ENCODE results near the gene GRIN2C.

The GRIN2C gene

DNA sequence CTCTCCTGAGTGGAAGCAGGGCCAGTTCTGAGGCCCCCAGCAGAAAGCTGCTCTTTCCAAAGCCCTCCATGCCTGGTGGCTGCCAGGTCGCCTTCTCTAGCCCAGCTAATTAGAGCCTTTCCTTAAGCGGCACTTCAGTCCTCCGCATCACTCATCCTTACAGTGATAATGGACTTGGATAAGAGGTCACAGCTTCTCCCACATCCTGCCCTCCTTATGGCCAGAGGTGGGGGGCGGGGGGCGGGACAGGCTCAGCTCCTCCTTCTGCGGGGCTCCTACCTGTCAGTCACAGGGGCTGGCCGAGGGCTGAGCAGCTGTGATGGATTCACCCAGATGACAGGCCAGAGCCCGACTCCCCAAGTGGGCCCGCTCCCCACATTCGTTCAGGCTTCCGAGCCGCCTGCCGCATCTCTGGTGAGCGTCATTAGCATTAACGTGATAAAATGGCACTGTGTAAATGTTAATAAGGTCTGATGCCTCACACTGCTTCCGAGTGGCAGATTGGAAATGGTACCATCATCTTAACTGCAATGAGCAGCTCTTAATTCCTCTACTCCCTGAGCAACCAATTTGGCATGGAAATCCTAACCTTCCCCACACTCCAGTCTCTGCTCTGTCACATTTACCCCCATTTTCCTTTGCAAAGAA is 41.3 kb downstream of the GRIN2C start:
- no peak for DNase-seq

DNA sequence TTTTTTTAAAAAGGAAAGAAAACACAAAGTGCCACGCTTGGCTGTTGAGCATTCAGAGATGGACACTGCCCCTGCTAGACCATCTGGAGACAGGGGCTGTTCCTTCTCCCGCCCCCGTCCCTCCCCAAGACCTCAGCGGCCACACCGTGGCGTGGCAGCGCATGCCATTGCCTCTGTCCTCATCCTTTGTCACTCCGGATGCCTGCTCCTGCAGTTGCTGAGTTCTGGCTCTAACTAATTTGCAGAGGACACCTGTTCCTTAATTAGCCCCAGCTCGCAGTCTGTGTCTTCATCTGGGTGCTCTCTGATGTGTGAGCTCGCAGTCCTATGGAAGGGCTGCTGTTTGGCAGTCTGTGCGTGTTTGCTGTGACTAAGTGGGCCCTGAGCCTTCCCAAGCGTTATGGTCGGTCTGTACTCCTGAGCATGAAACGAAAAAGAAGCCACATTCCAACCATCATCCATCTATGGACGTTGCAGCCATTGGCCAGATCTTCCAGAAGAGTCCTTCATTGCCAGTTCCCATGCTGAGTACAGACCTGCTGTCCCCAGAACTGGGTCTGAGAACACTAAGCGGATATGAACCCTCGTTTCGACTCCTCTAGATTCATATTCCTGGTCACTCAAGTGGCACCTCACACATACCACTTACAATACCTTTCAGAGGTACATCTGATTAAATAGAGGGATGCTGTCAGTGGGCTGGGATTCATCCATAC is 42.6 kb downstream of the GRIN2C start:
- no peak for DNase-seq

DNA sequence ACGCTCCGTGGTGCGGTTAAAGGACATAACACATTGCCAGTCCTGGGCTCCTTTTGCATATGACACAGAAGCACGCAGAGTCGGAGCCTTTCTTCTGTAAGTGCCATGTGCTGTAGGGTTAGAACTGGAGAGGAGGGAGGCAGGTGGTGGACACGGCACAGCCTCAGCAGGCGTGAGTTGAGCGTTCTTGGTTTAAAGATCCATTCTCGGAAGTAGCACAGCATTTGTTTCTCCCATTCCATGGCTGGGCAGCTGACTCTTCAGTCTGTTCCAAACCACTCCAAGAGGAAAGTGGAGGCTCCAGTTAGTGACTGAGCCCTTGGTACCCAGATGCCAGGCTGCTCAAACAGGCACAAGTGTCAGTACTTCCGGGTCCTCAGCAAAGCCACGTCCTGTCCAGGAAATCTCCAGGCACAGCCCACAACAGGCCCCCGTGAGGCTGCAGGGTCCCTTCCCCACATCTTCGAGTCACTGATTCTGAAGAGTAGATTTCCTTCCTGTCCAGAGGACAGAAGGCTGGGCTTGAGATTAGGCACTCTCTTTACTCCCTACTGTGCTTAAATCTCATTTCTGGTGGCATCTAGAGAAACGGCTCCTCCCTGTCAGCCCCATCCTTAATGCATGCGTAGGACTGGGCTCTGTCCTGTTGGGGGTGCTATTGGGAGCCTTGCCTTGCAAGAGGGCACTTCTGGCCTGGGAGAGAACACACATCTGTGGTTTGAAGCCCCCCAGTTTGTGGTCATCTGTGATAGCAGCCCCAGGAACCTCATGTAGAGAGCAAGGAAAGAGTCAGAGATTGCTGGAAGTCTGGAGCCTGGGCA is 43.9 kb downstream of the GRIN2C start:
- DNase-seq: peak; percentile 24

DNA sequence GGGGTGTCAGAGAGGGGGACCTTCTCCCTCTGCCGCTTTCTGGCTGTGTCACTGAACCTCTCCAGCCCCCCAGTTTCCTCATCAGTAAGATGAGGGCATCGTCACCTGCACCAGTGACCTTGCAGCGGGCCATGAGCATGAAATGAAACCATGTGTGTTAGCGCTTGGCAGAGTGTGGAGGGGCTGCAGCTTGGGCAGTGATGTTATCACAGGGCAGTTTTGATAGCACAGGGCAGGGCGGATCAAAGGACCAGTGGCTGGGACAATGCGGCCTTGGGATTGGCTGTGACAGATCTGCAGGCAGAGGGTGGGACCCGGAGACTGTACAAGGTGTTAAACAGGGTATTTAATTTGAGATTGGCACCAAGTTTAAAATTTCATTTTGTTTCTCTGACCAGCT is 44.6 kb downstream of the GRIN2C start:
- no peak for DNase-seq

DNA sequence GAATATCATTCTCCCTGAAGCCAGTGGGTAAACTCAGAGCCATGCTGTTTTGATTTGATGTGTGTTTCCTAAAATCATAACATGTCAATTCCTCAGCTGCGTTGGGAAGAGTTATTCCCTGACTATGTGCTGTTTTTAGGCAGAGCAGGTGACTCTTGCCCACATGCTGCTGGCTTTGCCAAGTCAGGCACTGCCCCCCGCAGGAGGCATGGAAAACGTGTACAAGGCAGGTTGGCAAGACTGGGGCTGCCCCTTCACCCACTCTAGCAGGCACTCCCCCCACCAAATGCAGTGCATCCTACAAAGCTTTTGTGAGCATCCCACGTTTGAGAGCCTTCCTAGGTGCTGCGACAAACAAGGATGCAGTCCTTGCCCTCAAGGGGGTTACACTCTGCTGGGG is 45.2 kb downstream of the GRIN2C start:
- DNase-seq: no peak

DNA sequence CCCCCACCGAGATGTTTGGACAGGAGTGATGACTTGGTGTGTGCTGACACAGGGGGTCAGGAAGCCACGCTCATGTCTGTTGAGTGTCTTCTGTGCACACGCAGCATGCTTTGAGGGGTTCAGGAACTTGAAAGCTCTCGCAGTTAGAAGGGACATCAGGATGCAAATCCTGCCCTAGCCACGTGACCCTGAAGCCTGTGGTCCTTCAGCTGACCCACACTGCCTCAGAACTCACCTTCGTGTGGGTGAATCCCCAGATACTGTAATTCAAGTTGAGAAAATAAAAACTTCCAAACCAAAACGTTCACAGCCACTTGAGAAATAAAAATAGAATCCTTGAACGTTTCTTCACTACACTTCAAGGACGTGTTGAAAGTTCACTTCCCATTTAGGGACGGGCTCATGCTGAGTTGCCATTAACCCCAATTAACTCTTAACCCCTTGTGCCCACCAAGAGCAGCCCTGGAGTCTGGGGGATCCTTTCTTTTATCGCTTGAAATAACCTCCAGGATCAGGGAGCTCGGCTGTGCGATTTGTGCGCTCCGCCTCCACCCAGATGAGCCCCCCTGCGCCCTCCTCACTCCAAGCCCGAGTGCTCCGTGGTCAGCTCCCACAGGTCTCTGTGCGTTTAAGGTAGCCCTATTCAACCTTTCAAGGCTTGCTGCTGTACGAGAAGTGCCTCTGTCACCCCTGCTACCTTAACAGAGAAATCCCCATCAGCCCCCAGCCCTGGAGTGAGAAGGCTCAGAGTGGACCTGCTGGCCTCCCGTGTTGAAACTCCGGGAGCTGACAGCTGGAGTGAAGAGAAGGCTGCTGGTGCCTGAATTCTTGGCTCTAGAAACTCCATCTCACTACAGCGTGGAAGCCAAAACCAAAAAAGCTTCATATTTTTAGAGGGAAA is 47.3 kb downstream of the GRIN2C start:
- DNase-seq: no peak

DNA sequence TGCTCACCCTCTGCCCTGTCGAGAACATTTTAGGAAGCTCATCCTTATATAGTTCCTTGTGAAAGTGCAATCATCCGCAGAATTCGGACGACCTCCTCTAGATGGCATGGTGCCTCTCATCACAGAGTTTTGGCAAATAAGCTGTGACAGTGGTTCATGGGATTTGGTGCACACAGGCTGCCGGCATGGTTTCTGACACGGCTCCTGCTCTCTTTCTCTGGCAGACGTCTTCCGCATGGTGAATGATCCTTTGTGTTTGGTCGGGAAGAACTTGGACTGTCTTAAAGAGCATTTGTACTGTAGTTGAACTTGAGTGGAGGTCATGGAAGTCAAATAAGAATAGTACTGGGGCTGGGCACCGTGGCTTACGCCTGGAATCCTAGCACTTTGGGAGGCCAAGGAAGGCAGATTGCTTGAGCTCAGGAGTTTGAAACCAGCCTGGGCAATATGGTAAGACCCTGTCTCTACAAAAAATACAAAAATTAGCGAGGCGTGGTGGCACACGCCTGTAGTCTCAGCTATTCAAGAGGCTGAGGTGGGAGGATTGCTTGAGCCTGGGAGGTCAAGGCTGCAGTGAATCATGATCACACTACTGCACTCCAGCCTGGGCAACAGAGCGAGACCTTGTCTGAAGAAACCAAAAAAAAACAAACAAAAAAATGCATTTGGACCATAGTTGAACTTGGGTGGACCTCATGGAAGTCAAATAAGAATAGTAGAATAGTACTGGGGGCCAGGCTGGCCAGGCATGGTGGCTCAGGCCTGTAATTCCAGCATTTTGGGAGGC is 48.8 kb downstream of the GRIN2C start:
- DNase-seq: no peak

DNA sequence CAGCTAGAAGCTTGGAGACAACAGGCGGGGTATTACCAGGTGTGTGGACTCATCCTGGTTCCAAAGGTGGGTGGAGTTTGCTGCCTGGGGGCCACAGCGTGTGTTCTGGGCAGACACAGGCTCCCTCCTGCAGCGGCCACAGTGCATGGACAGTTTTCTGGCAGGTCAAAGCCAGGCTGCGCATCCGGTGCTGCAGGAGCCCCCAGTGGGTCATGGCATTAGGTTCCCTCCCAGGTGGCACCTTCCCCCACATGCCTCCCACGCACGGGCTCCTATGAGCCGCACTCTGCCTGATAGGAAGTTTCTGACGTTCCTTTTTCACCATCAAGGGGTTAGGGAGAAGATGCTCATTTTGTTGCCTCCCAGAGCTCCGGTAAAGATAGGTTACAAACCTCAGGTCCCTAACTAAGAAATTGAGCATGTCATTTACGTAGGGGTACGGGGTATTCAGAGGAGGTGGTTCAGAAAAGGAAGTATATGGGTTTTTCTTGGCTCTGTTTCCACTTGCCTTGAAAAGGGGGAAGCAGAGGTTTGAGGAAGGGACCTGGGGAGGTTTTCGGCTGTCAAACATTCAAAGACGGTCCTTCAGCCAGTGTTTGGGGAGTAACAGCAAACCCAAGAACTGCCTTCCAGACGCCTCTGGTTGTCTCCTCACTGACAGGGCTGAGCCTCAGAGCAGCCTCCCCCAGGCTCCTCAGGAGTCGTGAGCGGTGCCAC is 50.8 kb downstream of the GRIN2C start:
- no peak for DNase-seq

DNA sequence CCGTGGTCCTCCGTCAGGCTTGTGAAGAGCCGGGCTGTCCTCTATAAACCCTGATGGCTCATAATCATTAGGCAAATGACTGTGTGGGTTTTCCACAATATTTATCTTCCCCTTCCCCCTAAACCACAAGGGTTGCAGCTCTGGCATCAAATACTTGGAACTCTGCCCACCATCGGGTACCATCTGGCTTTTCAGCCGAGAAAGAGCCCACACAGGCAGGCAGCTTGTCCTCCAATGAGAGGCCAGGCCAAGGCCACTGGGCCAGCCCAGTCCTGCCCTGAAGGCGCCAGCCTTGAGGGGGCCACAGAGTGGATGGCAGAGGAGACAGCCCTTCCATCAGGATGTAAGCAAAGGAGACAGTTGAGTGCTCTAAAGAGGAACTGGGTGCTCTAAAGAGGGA is 51.8 kb downstream of the GRIN2C start:
- no peak for DNase-seq

DNA sequence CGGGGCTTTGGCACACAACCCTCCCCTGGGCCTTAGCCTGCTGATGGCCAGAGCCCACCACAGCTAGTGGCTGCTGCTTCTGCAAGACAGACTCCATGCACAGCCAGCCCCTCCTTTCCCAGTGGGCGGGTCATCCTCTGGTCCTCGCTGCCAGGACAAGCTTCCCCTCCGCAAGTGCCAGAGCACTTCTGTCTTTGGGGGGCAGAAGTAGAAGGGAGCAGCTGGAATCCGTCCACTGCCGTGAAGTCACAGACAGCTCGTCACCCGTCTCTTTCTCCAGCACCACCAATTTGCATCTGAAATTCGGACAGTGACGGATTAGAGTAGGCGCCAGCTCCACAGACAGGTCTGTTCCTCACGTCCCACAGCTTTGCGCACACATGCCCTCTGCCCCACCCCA is 52.2 kb downstream of the GRIN2C start:
- DNase-seq: no peak

DNA sequence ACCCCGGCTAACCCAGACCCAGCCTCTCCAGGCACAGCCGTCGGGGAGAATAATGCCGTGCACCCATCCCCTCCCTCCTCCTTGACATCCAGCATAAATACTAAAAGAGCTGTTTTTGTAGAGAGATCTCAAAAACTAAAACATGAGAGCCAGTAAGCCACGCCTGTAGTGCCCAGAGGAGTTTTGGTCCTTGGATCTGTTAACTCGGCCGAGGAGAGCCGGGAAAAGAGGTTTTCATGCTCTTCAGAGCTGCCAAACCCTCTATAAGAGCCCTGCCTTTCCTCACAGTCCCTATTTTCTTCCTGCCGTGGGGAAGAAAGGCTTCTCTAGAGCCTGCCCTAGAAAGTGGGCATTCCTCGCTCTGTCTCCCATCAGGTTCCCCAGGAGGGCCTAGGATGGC is 53.4 kb downstream of the GRIN2C start:
- no peak for DNase-seq

DNA sequence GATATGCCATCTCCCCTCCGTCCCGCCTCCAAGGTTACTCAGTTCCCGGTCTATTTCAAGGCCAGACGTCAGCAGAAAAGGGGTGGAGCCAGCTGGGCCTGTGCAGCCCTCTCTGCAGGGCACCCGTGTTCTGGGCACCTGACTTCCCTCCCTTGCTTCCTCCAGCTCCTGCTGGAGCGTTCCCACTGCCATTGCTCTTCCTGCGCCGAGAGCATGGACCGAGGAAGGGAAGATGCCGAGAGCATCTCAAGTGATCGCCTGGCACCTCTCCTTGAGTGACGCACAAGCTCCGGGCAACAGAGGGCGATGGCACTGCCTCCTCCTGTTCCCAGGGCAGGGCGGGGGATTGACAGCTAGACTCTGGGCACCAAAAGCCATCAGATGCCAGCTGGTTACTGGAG is 54.1 kb downstream of the GRIN2C start:
- no peak for DNase-seq

DNA sequence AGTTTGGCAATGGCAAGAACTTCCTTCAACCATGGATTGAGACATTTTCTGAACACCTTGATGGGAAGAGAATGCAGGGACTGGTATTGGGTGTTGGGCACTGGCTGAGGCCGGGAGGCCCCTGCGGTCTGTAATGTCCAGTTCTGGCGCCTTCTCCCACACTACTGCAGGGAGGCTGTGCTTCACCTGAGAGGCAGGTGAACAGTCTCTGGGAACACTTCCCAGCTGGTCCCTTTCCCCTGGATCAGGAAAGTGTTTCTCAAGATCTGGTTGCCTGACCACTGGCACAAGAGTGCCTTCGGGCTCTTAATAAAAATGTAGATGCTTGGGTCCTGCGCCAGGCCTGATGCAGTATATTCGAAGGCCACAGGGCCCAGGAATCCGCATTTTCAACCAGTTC is 55.0 kb downstream of the GRIN2C start:
- DNase-seq: no peak

DNA sequence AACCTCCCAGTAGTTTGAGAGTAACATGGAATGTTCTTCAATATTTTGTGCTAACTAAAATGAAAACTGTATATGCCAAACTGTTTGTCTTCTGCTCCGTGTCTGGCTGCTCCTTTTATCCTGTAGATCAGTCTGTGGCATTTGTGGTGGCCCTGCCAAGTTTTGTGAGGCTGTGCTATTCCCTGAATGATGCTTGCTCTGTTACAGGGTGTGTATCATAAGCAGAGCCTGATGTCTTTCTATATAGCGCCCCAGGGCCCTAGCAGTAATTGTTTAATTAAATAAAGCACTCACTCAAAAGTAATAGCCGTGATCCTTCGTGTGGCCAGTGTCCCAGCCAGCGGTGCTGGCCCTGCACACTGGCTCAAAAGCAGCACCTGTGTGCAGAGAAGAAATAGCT is 55.7 kb downstream of the GRIN2C start:
- DNase-seq: no peak

DNA sequence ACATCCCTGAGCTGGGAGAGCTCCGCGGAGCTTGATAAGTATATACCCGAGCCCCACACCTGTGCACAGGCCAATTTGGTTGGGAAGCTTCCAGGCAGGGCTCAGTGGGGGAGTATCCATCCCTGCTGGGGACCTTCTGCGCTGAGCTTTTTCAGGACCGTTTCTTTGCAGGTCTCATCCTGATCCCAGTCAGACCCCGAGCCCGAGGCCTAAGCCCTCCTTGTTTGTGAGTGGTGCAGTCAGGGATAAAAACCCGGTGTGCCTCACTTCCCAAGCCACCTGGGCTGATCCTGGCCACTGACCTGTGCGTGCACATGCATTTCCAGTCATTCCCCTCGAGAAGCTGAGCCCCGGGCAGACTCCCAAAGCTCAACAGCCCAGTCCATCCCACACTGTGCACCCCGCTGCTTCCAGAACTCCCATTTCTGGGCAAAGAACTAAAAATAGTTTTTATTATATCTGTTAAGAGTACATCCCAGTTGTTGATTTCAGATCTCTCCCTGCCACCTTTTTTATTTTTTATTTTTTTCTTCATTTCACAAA is 56.2 kb downstream of the GRIN2C start:
- DNase-seq: no peak

DNA sequence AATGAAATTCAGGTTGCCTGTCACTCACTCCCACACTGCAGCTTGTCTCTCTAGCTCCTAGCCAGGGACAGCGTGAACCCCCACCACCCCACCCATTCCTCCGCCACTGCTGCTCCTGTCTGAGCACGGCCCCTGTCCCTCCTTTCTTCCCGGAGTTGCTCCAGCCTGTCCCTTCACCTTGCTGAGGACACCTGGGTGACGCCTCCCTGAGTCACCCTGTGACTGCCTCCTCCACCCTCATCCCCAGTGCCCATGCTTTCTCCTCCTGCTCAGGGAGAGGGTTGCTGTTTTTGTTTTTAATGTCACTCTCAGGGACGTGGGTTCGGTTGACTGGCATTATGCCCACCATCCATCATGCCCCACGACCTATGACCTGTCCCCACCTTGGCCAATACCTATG is 57.8 kb downstream of the GRIN2C start:
- no peak for DNase-seq

DNA sequence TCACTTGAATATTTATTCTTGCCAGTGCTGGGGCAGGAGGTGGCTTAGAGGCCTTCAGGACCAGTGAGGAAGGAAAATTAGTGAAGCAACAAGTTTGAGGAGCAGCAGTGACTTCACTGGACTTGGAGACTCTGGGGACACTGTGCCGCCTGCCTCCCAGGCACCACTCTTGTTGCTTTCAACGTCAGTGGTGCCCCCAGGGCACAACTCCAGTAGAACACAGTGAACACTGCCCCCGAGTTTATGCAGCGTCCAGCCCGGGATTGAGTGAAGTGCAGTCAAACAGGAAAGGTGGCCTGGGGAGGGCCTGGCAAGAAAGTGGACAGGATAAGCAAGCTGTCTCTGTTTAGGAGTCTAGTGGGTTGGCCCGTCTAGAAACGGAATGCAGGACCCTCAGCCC is 59.2 kb downstream of the GRIN2C start:
- DNase-seq: no peak

DNA sequence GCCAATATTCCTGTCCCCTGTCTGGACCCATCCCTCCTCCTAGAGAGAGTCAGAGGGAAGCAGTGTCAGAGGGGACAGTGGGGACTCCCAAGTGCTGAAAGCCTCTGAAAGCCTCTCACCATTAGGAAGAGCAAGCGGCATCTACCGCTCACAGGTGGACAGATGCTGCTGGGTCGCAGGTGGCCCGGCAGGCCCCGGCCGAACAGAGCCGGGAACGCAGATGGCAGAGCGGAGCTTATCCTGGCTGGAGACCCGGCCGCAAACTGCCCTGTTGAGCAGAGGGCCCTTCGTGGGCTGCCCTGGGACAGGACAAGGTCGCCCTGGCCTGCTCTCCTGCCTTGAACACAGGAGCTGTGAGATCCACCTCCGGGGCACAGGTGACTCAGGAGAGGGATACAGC is 60.6 kb downstream of the GRIN2C start:
- no peak for DNase-seq

DNA sequence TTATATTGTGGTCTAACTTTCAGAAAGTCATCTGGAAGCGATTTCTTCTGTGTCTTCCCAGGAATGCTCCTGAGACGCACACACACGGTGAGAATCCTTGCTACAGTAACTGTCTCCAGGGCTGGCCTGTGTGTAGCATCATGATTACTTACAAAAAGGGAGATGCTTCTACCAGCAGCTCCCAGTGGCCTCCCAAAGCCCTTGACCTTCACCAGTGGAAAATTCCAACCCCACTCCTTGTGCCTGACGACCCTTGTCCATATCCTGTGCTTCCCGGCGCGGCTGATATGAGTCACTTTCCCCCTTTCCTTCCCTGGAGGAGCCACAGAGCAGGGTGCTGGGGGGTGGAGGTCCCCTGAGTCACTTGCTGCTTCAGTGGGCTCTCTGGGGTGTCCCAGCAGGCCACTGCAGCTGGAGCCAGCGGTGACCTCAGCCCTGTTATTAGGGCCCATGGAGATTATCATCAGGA is 61.4 kb downstream of the GRIN2C start:
- DNase-seq: no peak

DNA sequence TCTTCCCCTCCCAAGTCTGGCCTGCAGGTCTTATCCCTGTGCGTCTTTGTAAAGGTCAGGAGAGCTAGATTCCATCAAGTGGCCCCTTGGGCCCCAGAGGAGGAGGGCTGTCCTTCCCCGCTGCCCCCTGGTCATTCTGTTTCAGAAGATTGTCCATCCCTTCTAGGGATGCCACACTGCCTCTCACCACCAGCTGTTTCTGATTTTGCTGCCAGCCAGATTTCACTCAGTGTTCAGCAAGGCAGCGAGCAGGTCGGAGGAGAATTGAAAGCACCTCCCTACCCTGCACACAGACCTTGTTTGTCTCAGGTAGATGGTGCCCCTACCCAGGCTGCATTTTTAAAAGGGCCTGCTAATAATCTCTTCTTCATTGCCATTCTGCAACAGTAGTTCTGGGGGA is 61.9 kb downstream of the GRIN2C start:
- no peak for DNase-seq

DNA sequence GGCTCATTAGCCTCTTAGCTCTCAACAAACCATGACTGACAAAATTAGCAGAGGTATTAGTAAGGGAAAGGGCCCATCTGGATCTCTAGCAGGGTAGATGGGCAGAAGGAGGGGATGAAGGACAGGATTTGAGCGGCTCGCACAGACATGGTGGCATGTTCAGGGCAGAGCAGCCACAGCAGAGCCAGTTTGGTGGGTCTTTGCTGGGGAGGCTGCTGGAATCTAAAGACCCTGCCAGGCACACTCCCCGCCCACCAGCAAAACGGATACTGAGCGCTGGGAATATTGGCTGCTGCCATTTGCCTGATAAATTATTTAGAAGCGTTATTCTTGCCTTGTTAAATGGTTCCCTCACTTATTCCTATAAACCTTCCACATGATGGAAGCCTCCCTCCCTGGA is 62.8 kb downstream of the GRIN2C start:
- DNase-seq: no peak

All from activated T-cell treated with anti-CD3 and anti-CD28 coated beads, Interleukin-2, amount 50 U/mL, for 48 hours (primary cell).